Measurements from ENCODE around the gene SLC2A13.

Gene SLC2A13

DNA sequence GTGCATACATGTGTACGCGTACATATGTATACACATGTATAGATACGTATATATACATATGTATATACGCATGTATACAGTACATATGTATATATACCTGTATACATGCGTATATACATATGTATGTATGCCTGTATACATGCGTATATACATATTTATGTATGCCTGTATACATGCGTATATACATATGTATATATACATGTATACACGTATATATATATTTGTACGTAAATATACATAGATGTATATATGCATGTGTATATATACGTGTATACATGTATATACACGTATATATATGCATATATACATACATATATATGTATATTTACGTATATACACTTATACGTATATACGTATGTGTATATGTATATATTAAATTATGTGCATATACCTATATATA lies 392.3 kb downstream of the SLC2A13 start:
- no peak for DNase-seq

GRCh38 chr12:39712334-39712733 lies 393.5 kb downstream of the SLC2A13 start:
- DNase-seq, result no peak

Data from DMS 273 treated with DMSO at 0.1 percent for 48 hours (cell line).